Measurements from ENCODE around the gene WDR20. TPM values are rescaled to one million over a fixed set of nuclear protein-coding genes. Genes with fewer than 3 reads are reported as not detected.
"Not testable (repeated sequence)": the region's sequence is repeated elsewhere in the genome, so short reads cannot be mapped to it uniquely, and the experiment has no call there.

WDR20 gene
- total RNA-seq, 1 donor from 2014 or later, result 26.1 TPM

DNA sequence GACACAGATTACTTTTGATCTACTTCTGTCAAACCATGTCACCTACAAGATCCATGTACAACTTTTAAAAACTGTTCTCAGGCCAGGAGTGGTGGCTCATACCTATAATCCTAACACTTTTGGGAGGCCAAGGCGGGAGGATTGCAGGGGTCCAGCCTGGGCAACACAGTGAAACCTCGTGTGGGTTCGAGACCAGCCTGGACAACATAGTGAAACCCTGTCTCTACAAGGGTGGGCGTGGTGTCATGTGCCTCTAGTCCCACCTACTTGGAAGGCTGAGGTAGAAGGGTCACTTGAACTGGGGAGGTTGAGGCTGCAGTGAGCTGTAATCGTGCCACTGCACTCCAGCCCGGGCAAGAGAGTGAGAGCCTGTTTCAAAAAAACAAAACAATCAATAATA is 5.7 kb downstream of the WDR20 start:
- H3K4me3 ChIP-seq (ENCODE audit: low read length in 3 of 3), result no peak overlapping the region
- H3K27me3 ChIP-seq (ENCODE audit: control insufficient read depth in 3 of 3, insufficient read depth in 3 of 3, low read length in 3 of 3), result no peaks in the 10 kb centered on the region
- peaks cover 11 to 19% (median 12%) of the 10 kb centered on the region in 3 donors for H3K4me1 ChIP-seq (ENCODE audit: control insufficient read depth in 3 of 3, insufficient read depth in 3 of 3, low read length in 3 of 3)
- H3K36me3 ChIP-seq (ENCODE audit: control insufficient read depth in 3 of 3, insufficient read depth in 3 of 3, low read length in 3 of 3), result no peaks in the 10 kb centered on the region
- no peaks in the 10 kb centered on the region for H3K9me3 ChIP-seq (ENCODE audit: control insufficient read depth in 3 of 3, low read length in 3 of 3)
- no peak overlapping the region for H3K9ac ChIP-seq (ENCODE audit: low read depth in 1 of 3, low read length in 3 of 3)
- no peak overlapping the region for H3K27ac ChIP-seq (ENCODE audit: low read depth, low read length)

DNA sequence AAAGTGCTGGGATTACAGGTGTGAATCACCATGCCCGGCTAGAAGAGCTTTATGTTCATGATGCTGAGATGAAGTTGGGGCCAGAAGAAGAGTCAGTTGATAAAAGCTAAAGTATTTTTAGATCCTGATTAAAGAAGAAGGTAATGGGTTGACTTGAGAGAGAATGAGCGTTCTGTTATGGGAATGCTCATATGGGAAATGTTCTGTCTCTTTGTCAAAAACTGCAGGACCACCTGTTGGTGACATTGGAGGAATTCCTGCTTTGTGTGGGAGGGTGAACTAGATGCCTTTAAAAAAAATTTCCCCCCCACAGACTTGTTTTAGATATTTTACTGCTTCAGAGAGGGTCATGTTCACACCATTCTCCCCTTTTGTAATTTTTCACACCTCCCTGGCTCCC is 6.7 kb downstream of the WDR20 start:
- no peaks in the 10 kb centered on the region for H3K27me3 ChIP-seq (ENCODE audit: control insufficient read depth in 3 of 3, insufficient read depth in 3 of 3, low read length in 3 of 3)
- H3K9me3 ChIP-seq (ENCODE audit: control insufficient read depth in 3 of 3, low read length in 3 of 3), result no peaks in the 10 kb centered on the region
- H3K27ac ChIP-seq (ENCODE audit: low read depth, low read length), result no peak overlapping the region
- no peak overlapping the region for H3K9ac ChIP-seq (ENCODE audit: low read depth in 1 of 3, low read length in 3 of 3)
- no peak overlapping the region for H3K4me3 ChIP-seq (ENCODE audit: low read length in 3 of 3)
- H3K36me3 ChIP-seq (ENCODE audit: control insufficient read depth in 3 of 3, insufficient read depth in 3 of 3, low read length in 3 of 3), result no peaks in the 10 kb centered on the region
- H3K4me1 ChIP-seq (ENCODE audit: control insufficient read depth in 3 of 3, insufficient read depth in 3 of 3, low read length in 3 of 3), result peaks cover 4 to 9% (median 7%) of the 10 kb centered on the region in 3 donors

DNA sequence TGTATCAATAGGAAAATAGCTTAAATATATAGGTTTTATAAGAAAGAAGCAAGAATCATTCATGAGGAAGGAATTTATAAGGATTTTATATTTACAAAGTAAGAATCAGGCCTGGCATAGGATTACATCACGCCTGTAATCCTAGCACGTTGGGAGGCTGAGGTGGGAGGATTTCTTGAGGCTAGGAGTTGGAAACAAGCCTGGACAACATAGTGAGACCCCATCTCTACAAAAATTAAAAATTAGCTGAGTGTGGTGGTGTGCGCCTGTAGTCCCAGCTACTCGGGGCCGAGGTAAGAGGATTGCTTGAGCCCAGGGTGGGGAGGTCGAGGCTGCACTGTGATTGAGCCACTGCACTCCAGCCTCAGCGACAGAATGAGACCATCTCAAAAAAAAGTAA is 10.4 kb downstream of the WDR20 start:
- Histone ChIP-seq H3K27me3 (ENCODE audit: control insufficient read depth in 3 of 3, insufficient read depth in 3 of 3, low read length in 3 of 3) (no peaks in the 10 kb centered on the region), H3K9me3 (ENCODE audit: control insufficient read depth in 3 of 3, low read length in 3 of 3) (no peaks in the 10 kb centered on the region), H3K36me3 (ENCODE audit: control insufficient read depth in 3 of 3, insufficient read depth in 3 of 3, low read length in 3 of 3) (peaks cover 0 to 2% (median 0%) of the 10 kb centered on the region in 3 donors), H3K9ac (ENCODE audit: low read depth in 1 of 3, low read length in 3 of 3) (no peak overlapping the region), H3K4me1 (ENCODE audit: control insufficient read depth in 3 of 3, insufficient read depth in 3 of 3, low read length in 3 of 3) (peaks cover 10 to 15% (median 12%) of the 10 kb centered on the region in 3 donors), H3K4me3 (ENCODE audit: low read length in 3 of 3) (no peak overlapping the region), H3K27ac (ENCODE audit: low read depth, low read length) (no peak overlapping the region)

DNA sequence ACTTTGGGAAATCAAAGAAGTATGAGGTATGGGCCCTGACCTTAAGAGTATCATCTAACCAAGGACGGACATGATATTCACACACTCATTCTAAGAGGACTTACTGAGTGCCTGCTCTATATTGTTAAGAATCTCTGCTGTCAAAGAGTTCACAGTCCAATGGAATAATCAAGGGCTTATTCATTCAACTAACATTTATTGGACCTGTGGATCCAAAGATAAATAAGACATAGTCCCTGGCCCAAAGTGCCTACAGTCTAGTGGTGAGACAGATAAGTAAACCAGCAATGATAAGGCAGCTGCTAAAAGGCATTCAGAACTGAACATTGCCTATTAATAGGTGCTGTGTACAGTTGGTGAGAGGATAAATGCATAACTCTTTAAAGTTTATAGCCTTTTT is 11.0 kb downstream of the WDR20 start:
- no peak overlapping the region for H3K27ac ChIP-seq (ENCODE audit: low read depth, low read length)
- H3K4me3 ChIP-seq (ENCODE audit: low read length in 3 of 3), result no peak overlapping the region
- peaks cover 0 to 2% (median 2%) of the 10 kb centered on the region in 3 donors for H3K36me3 ChIP-seq (ENCODE audit: control insufficient read depth in 3 of 3, insufficient read depth in 3 of 3, low read length in 3 of 3)
- no peaks in the 10 kb centered on the region for H3K27me3 ChIP-seq (ENCODE audit: control insufficient read depth in 3 of 3, insufficient read depth in 3 of 3, low read length in 3 of 3)
- peaks cover 12 to 19% (median 13%) of the 10 kb centered on the region in 3 donors for H3K4me1 ChIP-seq (ENCODE audit: control insufficient read depth in 3 of 3, insufficient read depth in 3 of 3, low read length in 3 of 3)
- no peaks in the 10 kb centered on the region for H3K9me3 ChIP-seq (ENCODE audit: control insufficient read depth in 3 of 3, low read length in 3 of 3)
- no peak overlapping the region for H3K9ac ChIP-seq (ENCODE audit: low read depth in 1 of 3, low read length in 3 of 3)

DNA sequence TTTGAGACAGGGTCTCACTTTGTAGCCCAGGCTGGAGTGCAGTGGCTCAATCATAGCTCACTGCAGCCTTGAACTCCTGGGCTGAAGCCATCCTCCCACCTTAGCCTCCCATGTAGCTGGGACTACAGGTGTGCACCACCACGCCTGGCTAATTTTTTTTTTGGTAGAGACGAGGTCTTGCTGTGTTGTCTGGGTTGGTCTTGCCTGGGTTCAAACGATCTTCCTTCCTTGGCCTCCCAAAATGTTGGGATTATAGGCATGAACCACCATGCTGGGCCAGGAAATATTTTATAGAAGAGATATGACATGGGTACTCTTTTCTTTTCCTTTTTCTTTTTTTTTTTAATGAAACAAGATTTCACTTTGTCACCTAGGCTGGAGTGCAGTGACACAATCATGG is 11.7 kb downstream of the WDR20 start:
- H3K9ac ChIP-seq (ENCODE audit: low read depth in 1 of 3, low read length in 3 of 3), result not testable (repeated sequence)

DNA sequence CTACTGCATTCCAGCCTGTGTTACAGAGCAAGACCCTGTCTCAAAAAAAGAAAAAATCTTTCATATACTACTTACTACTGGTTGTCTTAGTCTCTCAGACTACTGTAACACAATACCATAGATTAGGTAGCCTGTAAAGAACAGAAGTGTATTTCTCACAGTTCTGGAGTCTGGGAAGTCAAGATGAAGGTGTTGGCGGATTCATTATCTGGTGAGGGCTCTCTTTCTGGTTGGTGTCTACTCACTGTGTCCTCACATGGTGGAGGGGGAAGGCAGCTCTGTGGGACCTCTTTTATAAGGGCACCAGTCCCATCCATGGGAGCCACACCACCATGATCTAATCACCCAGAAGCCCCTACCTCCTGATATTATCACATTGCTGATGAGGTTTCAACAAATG is 14.4 kb downstream of the WDR20 start:
- H3K4me1 ChIP-seq (ENCODE audit: control insufficient read depth in 3 of 3, insufficient read depth in 3 of 3, low read length in 3 of 3), result peaks cover 10 to 13% (median 12%) of the 10 kb centered on the region in 3 donors
- H3K27me3 ChIP-seq (ENCODE audit: control insufficient read depth in 3 of 3, insufficient read depth in 3 of 3, low read length in 3 of 3), result no peaks in the 10 kb centered on the region
- H3K36me3 ChIP-seq (ENCODE audit: control insufficient read depth in 3 of 3, insufficient read depth in 3 of 3, low read length in 3 of 3), result peaks cover 0 to 2% (median 2%) of the 10 kb centered on the region in 3 donors
- H3K4me3 ChIP-seq (ENCODE audit: low read length in 3 of 3), result no peak overlapping the region
- no peaks in the 10 kb centered on the region for H3K9me3 ChIP-seq (ENCODE audit: control insufficient read depth in 3 of 3, low read length in 3 of 3)
- H3K9ac ChIP-seq (ENCODE audit: low read depth in 1 of 3, low read length in 3 of 3), result no peak overlapping the region
- no peak overlapping the region for H3K27ac ChIP-seq (ENCODE audit: low read depth, low read length)

More for the DNA sequence above, 11.7 kb downstream of the WDR20 start:
- H3K27me3 ChIP-seq (ENCODE audit: control insufficient read depth in 3 of 3, insufficient read depth in 3 of 3, low read length in 3 of 3); H3K27ac ChIP-seq (ENCODE audit: low read depth, low read length); H3K4me3 ChIP-seq (ENCODE audit: low read length in 3 of 3); H3K36me3 ChIP-seq (ENCODE audit: control insufficient read depth in 3 of 3, insufficient read depth in 3 of 3, low read length in 3 of 3); H3K9me3 ChIP-seq (ENCODE audit: control insufficient read depth in 3 of 3, low read length in 3 of 3): not testable (repeated sequence)
- H3K4me1 ChIP-seq (ENCODE audit: control insufficient read depth in 3 of 3, insufficient read depth in 3 of 3, low read length in 3 of 3), result peaks cover 12 to 15% (median 13%) of the 10 kb centered on the region in 3 donors

DNA sequence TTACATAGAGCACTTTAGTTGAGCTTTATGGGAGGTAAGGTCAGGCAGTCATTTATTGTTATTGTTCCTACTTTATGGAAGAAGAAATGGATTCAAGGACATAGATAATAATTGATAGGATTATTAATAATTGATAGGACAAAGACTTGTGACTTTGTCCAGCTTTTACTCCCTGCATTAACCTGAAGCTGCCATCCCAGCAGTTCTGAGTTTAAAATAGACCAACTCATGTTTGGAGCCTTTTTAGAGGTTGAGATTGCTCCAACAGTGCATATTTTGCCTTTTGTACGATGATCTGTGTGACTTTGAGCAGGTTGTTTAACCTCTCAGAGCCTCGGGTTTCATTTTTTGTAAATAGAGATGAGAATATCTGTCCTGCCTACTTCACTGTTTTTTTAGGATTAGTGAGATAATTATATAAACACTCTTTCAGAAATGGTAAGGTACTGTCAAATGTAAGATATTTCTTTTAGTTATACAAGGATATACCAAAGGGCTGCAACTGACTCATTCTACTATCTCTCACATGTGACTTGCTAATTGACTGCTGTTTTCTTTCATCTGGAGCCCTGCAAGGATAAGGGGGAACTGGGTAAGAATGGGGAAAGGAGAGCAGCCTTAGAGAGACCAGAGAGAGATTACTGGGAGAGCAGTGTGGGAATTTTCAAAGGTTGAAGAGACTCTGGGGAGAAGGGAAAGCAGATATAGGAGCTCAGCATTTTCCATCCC is 15.3 kb downstream of the WDR20 start:
- no peak overlapping the region for H3K27ac ChIP-seq (ENCODE audit: low read depth, low read length)
- peaks cover 10 to 13% (median 12%) of the 10 kb centered on the region in 3 donors for H3K4me1 ChIP-seq (ENCODE audit: control insufficient read depth in 3 of 3, insufficient read depth in 3 of 3, low read length in 3 of 3)
- no peak overlapping the region for H3K4me3 ChIP-seq (ENCODE audit: low read length in 3 of 3)
- no peaks in the 10 kb centered on the region for H3K9me3 ChIP-seq (ENCODE audit: control insufficient read depth in 3 of 3, low read length in 3 of 3)
- peak overlapping the region in 1 of 3 donors; percentile 57 for H3K9ac ChIP-seq (ENCODE audit: low read depth in 1 of 3, low read length in 3 of 3)
- H3K27me3 ChIP-seq (ENCODE audit: control insufficient read depth in 3 of 3, insufficient read depth in 3 of 3, low read length in 3 of 3), result no peaks in the 10 kb centered on the region
- H3K36me3 ChIP-seq (ENCODE audit: control insufficient read depth in 3 of 3, insufficient read depth in 3 of 3, low read length in 3 of 3), result peaks cover 0 to 2% (median 2%) of the 10 kb centered on the region in 3 donors

DNA sequence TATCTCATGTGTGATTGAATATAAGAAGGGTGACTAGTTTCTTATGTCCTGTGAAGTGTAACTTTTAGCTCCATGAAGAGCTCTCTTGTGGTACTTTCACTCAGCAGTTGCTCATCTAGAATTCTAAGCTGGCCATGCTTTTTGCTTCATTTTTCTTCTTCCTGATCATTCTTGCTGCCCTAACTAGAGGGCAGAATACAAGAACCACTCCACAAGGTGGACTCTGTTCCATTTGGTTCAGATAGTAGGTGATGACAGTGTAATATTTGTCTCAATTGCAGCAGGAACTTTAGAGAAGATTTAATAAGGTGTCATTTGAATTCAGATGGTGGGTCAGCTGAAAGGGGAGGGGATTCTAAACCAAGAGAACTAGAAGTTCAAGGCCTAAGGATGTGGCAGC is 17.6 kb downstream of the WDR20 start:
- Histone ChIP-seq H3K9me3 (ENCODE audit: control insufficient read depth in 3 of 3, low read length in 3 of 3) (no peaks in the 10 kb centered on the region), H3K27ac (ENCODE audit: low read depth, low read length) (no peak overlapping the region), H3K9ac (ENCODE audit: low read depth in 1 of 3, low read length in 3 of 3) (no peak overlapping the region), H3K36me3 (ENCODE audit: control insufficient read depth in 3 of 3, insufficient read depth in 3 of 3, low read length in 3 of 3) (peaks cover 0 to 2% (median 2%) of the 10 kb centered on the region in 3 donors), H3K27me3 (ENCODE audit: control insufficient read depth in 3 of 3, insufficient read depth in 3 of 3, low read length in 3 of 3) (no peaks in the 10 kb centered on the region), H3K4me1 (ENCODE audit: control insufficient read depth in 3 of 3, insufficient read depth in 3 of 3, low read length in 3 of 3) (peaks cover 6 to 10% (median 8%) of the 10 kb centered on the region in 3 donors), H3K4me3 (ENCODE audit: low read length in 3 of 3) (no peak overlapping the region)

DNA sequence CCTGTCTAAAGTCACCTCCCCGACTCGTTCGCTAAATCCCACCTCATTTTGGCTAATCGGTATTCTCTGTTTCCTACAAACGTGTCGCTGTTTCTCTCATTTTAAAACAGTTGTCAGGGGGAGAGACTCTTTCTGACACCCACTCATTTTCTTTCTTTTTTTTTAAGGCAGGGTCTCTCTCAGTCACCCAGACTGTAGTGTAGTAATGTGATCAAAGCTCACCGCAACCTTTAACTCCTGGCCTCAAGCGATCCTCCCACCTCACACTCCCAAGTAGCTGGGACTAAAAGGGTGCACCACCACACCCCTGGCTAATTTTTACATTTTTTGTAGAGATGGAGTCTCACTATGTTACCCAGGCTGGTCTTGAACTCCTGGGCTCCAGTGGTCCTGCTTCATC is 19.1 kb downstream of the WDR20 start:
- Histone ChIP-seq H3K9me3 (ENCODE audit: control insufficient read depth in 3 of 3, low read length in 3 of 3) (no peaks in the 10 kb centered on the region), H3K9ac (ENCODE audit: low read depth in 1 of 3, low read length in 3 of 3) (no peak overlapping the region), H3K27ac (ENCODE audit: low read depth, low read length) (no peak overlapping the region), H3K27me3 (ENCODE audit: control insufficient read depth in 3 of 3, insufficient read depth in 3 of 3, low read length in 3 of 3) (no peaks in the 10 kb centered on the region), H3K36me3 (ENCODE audit: control insufficient read depth in 3 of 3, insufficient read depth in 3 of 3, low read length in 3 of 3) (peaks cover 0 to 2% (median 0%) of the 10 kb centered on the region in 3 donors), H3K4me3 (ENCODE audit: low read length in 3 of 3) (no peak overlapping the region), H3K4me1 (ENCODE audit: control insufficient read depth in 3 of 3, insufficient read depth in 3 of 3, low read length in 3 of 3) (peaks cover 7 to 11% (median 8%) of the 10 kb centered on the region in 3 donors)

DNA sequence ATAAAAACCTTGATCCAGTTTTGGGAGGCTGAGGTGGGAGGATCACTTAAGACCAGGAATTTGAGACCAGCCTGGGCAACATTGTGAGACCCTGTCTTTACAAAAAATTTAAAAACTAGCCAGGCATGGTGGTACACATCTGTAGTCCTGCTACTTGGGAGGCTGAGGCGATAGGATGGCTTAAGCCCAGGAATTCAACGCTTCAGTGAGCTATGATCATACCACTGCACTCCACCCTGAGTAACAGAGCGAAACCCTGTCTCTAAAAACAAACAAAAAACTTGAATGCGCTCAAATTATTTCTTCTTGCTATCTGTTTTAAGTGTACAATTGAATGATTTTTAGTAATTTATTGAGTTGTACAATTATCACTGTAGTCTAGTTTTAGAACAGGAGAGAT is 20.1 kb downstream of the WDR20 start:
- peaks cover 0 to 2% (median 0%) of the 10 kb centered on the region in 3 donors for H3K36me3 ChIP-seq (ENCODE audit: control insufficient read depth in 3 of 3, insufficient read depth in 3 of 3, low read length in 3 of 3)
- H3K9ac ChIP-seq (ENCODE audit: low read depth in 1 of 3, low read length in 3 of 3), result no peak overlapping the region
- H3K4me3 ChIP-seq (ENCODE audit: low read length in 3 of 3), result no peak overlapping the region
- no peak overlapping the region for H3K27ac ChIP-seq (ENCODE audit: low read depth, low read length)
- H3K9me3 ChIP-seq (ENCODE audit: control insufficient read depth in 3 of 3, low read length in 3 of 3), result no peaks in the 10 kb centered on the region
- peaks cover 3 to 15% (median 10%) of the 10 kb centered on the region in 3 donors for H3K4me1 ChIP-seq (ENCODE audit: control insufficient read depth in 3 of 3, insufficient read depth in 3 of 3, low read length in 3 of 3)
- H3K27me3 ChIP-seq (ENCODE audit: control insufficient read depth in 3 of 3, insufficient read depth in 3 of 3, low read length in 3 of 3), result no peaks in the 10 kb centered on the region

Data from skeletal muscle tissue (tissue), 4 donors.